GM12878 (cell line): Measurements from ENCODE around the gene ERFL. TPM values are rescaled to one million over a fixed set of nuclear protein-coding genes. Genes with fewer than 3 reads are reported as not detected.
A peak's percentile ranks its signal among the peaks of the same experiment; 100 is the strongest.

Experiments used
- CREB1 ChIP-seq: IDR thresholded peaks from 2 replicates; pipeline ENCODE4 v1.6.1; 2012; ENCODE audit warnings: low read depth, mild to moderate bottlenecking, inconsistent platforms
- EED ChIP-seq: sonication (generic); IDR thresholded peaks from 2 replicates; pipeline ENCODE4 v1.6.1; 2016; ENCODE audit warnings: antibody characterized with exemption, low read depth
- FOXM1 ChIP-seq: IDR thresholded peaks from 2 replicates; pipeline ENCODE4 v1.6.1; 2012; ENCODE audit warnings: low read depth, mild to moderate bottlenecking, inconsistent platforms, low read length, moderate library complexity
- MLLT1 ChIP-seq: fragments of 450-650 bp; IDR thresholded peaks from 2 replicates; pipeline ENCODE4 v1.6.1; 2016; ENCODE audit warnings: mild to moderate bottlenecking
- NFIC ChIP-seq: IDR thresholded peaks from 2 replicates; pipeline ENCODE4 v1.6.1; 2012; ENCODE audit warnings: low read depth, mild to moderate bottlenecking, inconsistent platforms, low read length, moderate library complexity
- POLR2A ChIP-seq: IDR thresholded peaks from 2 replicates; pipeline ENCODE4 v1.6.1; 2011; ENCODE audit warnings: low read depth, mild to moderate bottlenecking, low read length
- POU2F2 ChIP-seq: IDR thresholded peaks from 3 replicates; pipeline ENCODE4 v1.6.1; 2011; ENCODE audit warnings: low read depth, mild to moderate bottlenecking, low read length, borderline replicate concordance
- PRDM15 ChIP-seq: fragments of 450-650 bp; formaldehyde crosslinking; IDR thresholded peaks from 2 replicates; pipeline ENCODE4 v1.4.0; 2020; ENCODE audit warnings: mild to moderate bottlenecking, moderate library complexity
- RCOR1 ChIP-seq: conservative IDR thresholded peaks from 2 replicates; pipeline ENCODE4 v1.6.1; 2012; ENCODE audit warnings: low read depth, low read length, improper control_type of control experiment
- SP1 ChIP-seq: IDR thresholded peaks from one replicate; pipeline ENCODE4 v1.6.1; 2011; ENCODE audit warnings: low read depth, low read length
- YBX1 ChIP-seq: fragments of 450-650 bp; IDR thresholded peaks from 2 replicates; pipeline ENCODE4 v1.6.1; 2016; ENCODE audit warnings: antibody characterized with exemption
- ZBTB11 ChIP-seq: fragments of 450-650 bp; formaldehyde crosslinking; IDR thresholded peaks from 2 replicates; pipeline ENCODE4 v1.5.0; 2022; ENCODE audit warnings: mild to moderate bottlenecking, missing genetic modification characterization
- ZNF687 ChIP-seq: fragments of 450-650 bp; IDR thresholded peaks from 2 replicates; pipeline ENCODE4 v1.6.1; 2017; ENCODE audit warnings: mild to moderate bottlenecking, moderate library complexity
- polyA plus RNA-seq, 11 experiments: library from polyadenylated mRNA; depleted of rRNA in 4 of 11; unstranded in 6 of 11; stranded (reverse) in 5 of 11; fragments of >200 nt; fragmentation: Nextera tagmentation in 4 of 11; fragmentation: Illumina TruSeq in 1 of 11; extraction: Ambion mirVana in 4 of 11; extraction: Trizol in 1 of 11; gene quantifications; 1 replicate in 1 of 11; 2 replicates in 10 of 11; pipeline versions ENCODE4 v1.2.1 to v1.2.3, GENCODE V29; 2011 to 2016; ENCODE audit warnings: inconsistent platforms in 2 of 11, missing spikeins in 2 of 11, low read depth in 1 of 11
- total RNA-seq, 4 experiments: library from RNA; depleted of rRNA in 3 of 4; stranded (reverse); fragments of >200 nt in 3 of 4; fragmentation: Illumina TruSeq in 1 of 4; extraction: Trizol in 1 of 4; gene quantifications; 2 replicates each; pipeline versions ENCODE4 v1.2.1 to v1.2.3, GENCODE V29; 2013 to 2021
- TF ChIP-seq, protein P1 (sequence below): fragments of 450-650 bp; IDR thresholded peaks from 2 replicates; pipeline ENCODE4 v1.6.1; 2016; ENCODE audit warnings: mild to moderate bottlenecking

The ERFL gene
- total and polyA plus RNA-seq, 10 of the 15 experiments (the other 5 are each of a cell fraction or from before 2014, with no cell fraction given), result 0.04 to 0.10 (median 0.05) TPM; not detected in 7

- TF ChIP-seq POLR2A (peak; percentile 32; the same call in 1 of the 2 replicates), ZNF687 (peak; percentile 61; the same call in 1 of the 2 replicates), SP1 (peak; percentile 80), FOXM1 (0 out of 2 replicates have a peak, but pooled peaks have one; percentile 46), PRDM15 (CRISPR knock-in tag) (no peak), ZBTB11 (CRISPR knock-in tag) (no peak), RCOR1 (no peak), EED (no peak; the same call in 1 of the 2 replicates), MLLT1 (peak; percentile 88), NFIC (0 out of 2 replicates have a peak, but pooled peaks have one; percentile 70), POU2F2 (0 out of 3 replicates have a peak, but pooled peaks have one; percentile 55), YBX1 (0 out of 2 replicates have a peak, but pooled peaks have one; percentile 71), CREB1 (no peak)
- TF ChIP-seq, protein P1, sequence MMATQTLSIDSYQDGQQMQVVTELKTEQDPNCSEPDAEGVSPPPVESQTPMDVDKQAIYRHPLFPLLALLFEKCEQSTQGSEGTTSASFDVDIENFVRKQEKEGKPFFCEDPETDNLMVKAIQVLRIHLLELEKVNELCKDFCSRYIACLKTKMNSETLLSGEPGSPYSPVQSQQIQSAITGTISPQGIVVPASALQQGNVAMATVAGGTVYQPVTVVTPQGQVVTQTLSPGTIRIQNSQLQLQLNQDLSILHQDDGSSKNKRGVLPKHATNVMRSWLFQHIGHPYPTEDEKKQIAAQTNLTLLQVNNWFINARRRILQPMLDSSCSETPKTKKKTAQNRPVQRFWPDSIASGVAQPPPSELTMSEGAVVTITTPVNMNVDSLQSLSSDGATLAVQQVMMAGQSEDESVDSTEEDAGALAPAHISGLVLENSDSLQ, result peak; percentile 64; the same call in 1 of the 2 replicates
Measured at GRCh38 chr19:41886761-41887710, 41.2 kb downstream of the ERFL start (continued).
